Naive B cell (primary cell): ENCODE measurements around the gene BRSK2. TPM values are rescaled to one million over a fixed set of nuclear protein-coding genes. Genes with fewer than 3 reads are reported as not detected.
"Not testable (repeated sequence)": the region's sequence is repeated elsewhere in the genome, so short reads cannot be mapped to it uniquely, and the experiment has no call there.

ENCODE experiments used
- ATAC-seq, 2 donors: fragments of 150-1000 bp; cut with Tn5 transposase; 2 replicates each; pipeline ENCODE4 v1.10.0; 2021; ENCODE audit warnings: low read depth in 2 of 2, mild to moderate bottlenecking in 2 of 2, moderate library complexity in 2 of 2
- DNase-seq: peaks from one replicate; pipeline ENCODE4 v3.0.0; 2022
- H3K27ac Mint-ChIP-seq, 6 donors: one replicate each; pipeline ENCODE4 v1.8.0; 2020 to 2022; ENCODE audit warnings: mild to moderate bottlenecking in 6 of 6, mixed read lengths in 6 of 6, moderate library complexity in 5 of 6, inconsistent platforms in 2 of 6
- H3K27me3 Mint-ChIP-seq, 3 donors: one replicate each; pipeline ENCODE4 v1.8.0; 2021 to 2022; ENCODE audit warnings: mixed read lengths in 3 of 3, mild to moderate bottlenecking in 1 of 3
- H3K36me3 Mint-ChIP-seq, 2 donors: one replicate each; pipeline ENCODE4 v1.8.0; 2020 to 2022; ENCODE audit warnings: mixed read lengths in 2 of 2, inconsistent platforms in 1 of 2, mild to moderate bottlenecking in 1 of 2
- H3K4me1 Mint-ChIP-seq, 3 donors: one replicate each; pipeline ENCODE4 v1.8.0; 2020 to 2022; ENCODE audit warnings: mixed read lengths in 3 of 3, inconsistent platforms in 1 of 3, mild to moderate bottlenecking in 1 of 3, moderate library complexity in 1 of 3
- H3K4me3 Mint-ChIP-seq, 8 donors: one replicate each; pipeline ENCODE4 v1.8.0; 2020 to 2022; ENCODE audit warnings: mild to moderate bottlenecking in 8 of 8, mixed read lengths in 8 of 8, moderate library complexity in 8 of 8, inconsistent platforms in 2 of 8
- H3K9me3 Mint-ChIP-seq, 7 donors: one replicate each; pipeline ENCODE4 v1.8.0; 2020 to 2022; ENCODE audit warnings: mixed read lengths in 7 of 7, mild to moderate bottlenecking in 5 of 7, inconsistent platforms in 2 of 7, moderate library complexity in 1 of 7
- polyA plus RNA-seq, 6 donors: library from polyadenylated mRNA; unstranded; fragments of 300-500 nt; fragmentation: Illumina TruSeq; gene quantifications; one replicate each; pipeline ENCODE4 v1.2.3, GENCODE V29; 2021; ENCODE audit warnings: low read depth in 6 of 6

The BRSK2 gene
- polyA plus RNA-seq, 6 donors from 2014 or later, result 0.10 TPM; not detected in 4

DNA sequence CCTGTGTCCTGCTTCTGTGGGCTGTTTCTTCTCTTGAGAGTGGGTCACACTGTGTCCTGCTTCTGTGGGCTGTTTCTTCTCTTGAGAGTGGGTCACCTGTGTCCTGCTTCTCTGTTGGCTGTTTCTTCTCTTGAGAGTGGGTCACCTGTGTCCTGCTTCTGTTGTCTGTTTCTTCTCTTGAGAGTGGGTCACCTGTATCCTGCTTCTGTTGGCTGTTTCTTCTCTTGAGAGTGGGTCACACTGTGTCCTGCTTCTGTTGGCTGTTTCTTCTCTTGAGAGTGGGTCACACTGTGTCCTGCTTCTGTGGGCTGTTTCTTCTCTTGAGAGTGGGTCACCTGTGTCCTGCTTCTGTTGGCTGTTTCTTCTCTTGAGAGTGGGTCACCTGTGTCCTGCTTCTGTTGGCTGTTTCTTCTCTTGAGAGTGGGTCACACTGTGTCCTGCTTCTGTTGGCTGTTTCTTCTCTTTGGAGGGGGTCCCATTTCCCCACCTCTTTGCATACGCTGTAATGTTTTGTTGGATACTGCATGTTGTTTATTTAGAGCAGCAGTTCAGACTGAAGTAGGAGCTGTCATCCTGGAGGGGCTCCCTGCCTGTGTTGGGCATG is 28.6 kb downstream of the BRSK2 start:
- not testable (repeated sequence) for H3K27me3 Mint-ChIP-seq, H3K27ac Mint-ChIP-seq
- H3K9me3 Mint-ChIP-seq, result peaks cover 0 to 26% (median 15%) of the 10 kb centered on the region in 7 donors

DNA sequence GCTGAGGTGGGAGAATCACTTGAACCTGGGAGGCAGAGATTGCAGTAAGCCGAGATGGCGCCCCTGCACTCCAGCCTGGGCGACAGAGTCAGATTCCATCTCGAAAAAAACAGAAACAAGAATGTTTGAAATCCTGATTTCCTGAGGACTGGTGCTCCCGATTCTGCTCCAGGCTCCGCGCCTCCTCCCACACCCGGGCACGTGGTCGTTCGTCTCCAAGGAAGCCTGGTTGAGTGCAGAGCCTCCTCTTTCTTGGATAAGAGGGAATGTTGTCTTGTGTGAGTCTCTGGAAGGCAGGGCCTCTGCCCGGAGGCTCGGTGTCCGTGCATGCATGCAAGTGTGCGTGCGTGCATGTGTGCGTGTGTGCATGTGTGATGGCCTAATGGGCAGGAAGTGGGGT is 30.1 kb downstream of the BRSK2 start:
- Mint-ChIP-seq H3K27ac (no peak overlapping the region), H3K4me1 (no peaks in the 10 kb centered on the region), H3K9me3 (peaks cover 0 to 26% (median 15%) of the 10 kb centered on the region in 7 donors), H3K36me3 (peaks cover 0 to 8% of the 10 kb centered on the region in 2 donors), H3K4me3 (no peak overlapping the region), H3K27me3 (peaks cover 0 to 7% (median 0%) of the 10 kb centered on the region in 3 donors)
- DNase-seq (no peak), ATAC-seq (no peak)

More for the DNA sequence above, 28.6 kb downstream of the BRSK2 start:
- DNase-seq, H3K36me3 Mint-ChIP-seq, ATAC-seq, H3K4me3 Mint-ChIP-seq, H3K4me1 Mint-ChIP-seq: not testable (repeated sequence)

DNA sequence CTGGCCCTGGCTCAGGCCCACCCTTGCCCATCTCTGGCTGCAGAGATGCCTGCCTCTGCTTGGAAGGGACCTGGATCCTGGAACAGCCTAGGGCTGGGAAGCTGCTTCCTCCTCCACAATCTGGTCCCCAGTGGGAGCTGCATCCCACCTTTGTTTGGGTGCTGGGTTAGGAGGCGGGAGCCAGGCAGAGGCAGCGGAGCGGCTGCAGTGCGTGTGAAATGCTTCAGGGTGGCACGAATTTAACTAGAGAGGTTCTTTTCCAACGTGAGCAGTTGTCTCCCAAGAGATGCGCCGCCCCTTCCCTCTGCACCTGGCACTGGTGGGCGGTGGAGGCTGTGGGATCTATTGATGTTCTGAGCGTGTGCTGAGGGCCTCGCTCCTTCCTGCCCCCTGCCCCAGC is 31.6 kb downstream of the BRSK2 start:
- H3K4me1 Mint-ChIP-seq, result no peaks in the 10 kb centered on the region
- ATAC-seq, result no peak
- H3K9me3 Mint-ChIP-seq, result peaks cover 0 to 26% (median 15%) of the 10 kb centered on the region in 7 donors
- H3K4me3 Mint-ChIP-seq, result no peak overlapping the region
- no peak for DNase-seq
- H3K27ac Mint-ChIP-seq, result no peak overlapping the region
- H3K36me3 Mint-ChIP-seq, result peaks cover 0 to 8% of the 10 kb centered on the region in 2 donors
- H3K27me3 Mint-ChIP-seq, result peaks cover 0 to 7% (median 0%) of the 10 kb centered on the region in 3 donors

GRCh38 chr11:1422481-1422880 is 32.7 kb downstream of the BRSK2 start:
- Mint-ChIP-seq H3K9me3 (peaks cover 0 to 18% (median 13%) of the 10 kb centered on the region in 7 donors), H3K4me1 (no peaks in the 10 kb centered on the region), H3K4me3 (peak overlapping the region in 1 of 8 donors; percentile 6), H3K27ac (no peak overlapping the region), H3K27me3 (peaks cover 0 to 7% (median 0%) of the 10 kb centered on the region in 3 donors), H3K36me3 (peaks cover 0 to 8% of the 10 kb centered on the region in 2 donors)
- no peak for DNase-seq
- no peak for ATAC-seq

GRCh38 chr11:1422981-1423380 is 33.2 kb downstream of the BRSK2 start:
- Mint-ChIP-seq H3K27me3 (peaks cover 0 to 7% (median 0%) of the 10 kb centered on the region in 3 donors), H3K27ac (no peak overlapping the region), H3K4me1 (no peaks in the 10 kb centered on the region), H3K9me3 (peaks cover 0 to 18% (median 13%) of the 10 kb centered on the region in 7 donors), H3K4me3 (no peak overlapping the region), H3K36me3 (peaks cover 0 to 8% of the 10 kb centered on the region in 2 donors)
- ATAC-seq (no peak), DNase-seq (no peak)

DNA sequence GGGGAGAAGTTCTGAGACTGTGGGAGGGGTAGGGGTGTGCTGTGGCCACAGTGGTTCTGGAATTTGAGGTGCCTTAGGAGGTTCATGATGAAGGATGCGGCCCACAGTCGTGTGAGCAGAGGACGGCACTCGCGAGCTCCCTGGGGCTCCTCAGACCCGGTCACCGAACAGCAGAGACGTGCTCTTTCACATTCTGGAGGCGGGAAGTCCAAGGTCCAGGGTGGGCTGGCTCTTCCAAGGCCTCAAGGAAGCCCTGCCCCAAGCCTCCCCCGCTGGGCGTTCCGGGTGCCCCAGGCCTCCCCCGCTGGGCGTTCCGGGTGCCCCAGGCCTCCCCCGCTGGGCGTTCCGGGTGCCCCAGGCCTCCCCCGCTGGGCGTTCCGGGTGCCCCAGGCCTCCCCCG is 33.7 kb downstream of the BRSK2 start:
- H3K4me3 Mint-ChIP-seq, H3K27me3 Mint-ChIP-seq, H3K36me3 Mint-ChIP-seq, H3K4me1 Mint-ChIP-seq, H3K27ac Mint-ChIP-seq, ATAC-seq, DNase-seq: not testable (repeated sequence)
- peaks cover 0 to 18% (median 12%) of the 10 kb centered on the region in 7 donors for H3K9me3 Mint-ChIP-seq

- peaks cover 0 to 7% (median 0%) of the 10 kb centered on the region in 3 donors for H3K27me3 Mint-ChIP-seq
- H3K4me3 Mint-ChIP-seq, result no peak overlapping the region
- H3K27ac Mint-ChIP-seq, result no peak overlapping the region
- peaks cover 0 to 3% (median 0%) of the 10 kb centered on the region in 3 donors for H3K4me1 Mint-ChIP-seq
- no peak for DNase-seq
- H3K36me3 Mint-ChIP-seq, result no peaks in the 10 kb centered on the region
- no peak for ATAC-seq
- peaks cover 0 to 4% (median 1%) of the 10 kb centered on the region in 7 donors for H3K9me3 Mint-ChIP-seq
These were observed 35.3 kb downstream of the BRSK2 start for GRCh38 chr11:1425006-1425405.

DNA sequence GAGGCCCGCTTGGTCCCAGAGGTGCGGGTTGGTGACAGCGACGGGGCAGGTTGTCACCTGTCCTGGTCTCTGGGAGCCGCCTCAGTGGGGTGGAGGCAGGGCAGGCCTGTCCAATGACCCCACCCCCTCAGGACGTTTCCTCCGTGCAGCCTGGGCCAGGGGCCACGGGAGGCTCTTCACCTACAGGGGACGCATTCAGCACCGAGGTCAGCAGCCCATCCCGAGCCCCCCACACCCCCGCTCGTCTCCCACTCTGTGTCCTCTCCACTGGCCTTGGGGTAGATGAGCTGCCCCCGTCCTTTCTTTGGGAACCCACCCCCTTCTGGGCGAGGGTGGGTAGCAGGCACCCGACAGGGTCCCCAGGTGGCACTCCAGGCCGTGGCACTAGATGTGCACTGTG is 35.7 kb downstream of the BRSK2 start:
- H3K36me3 Mint-ChIP-seq, result no peaks in the 10 kb centered on the region
- H3K4me3 Mint-ChIP-seq, result no peak overlapping the region
- DNase-seq, result no peak
- ATAC-seq, result no peak
- H3K27ac Mint-ChIP-seq, result peak overlapping the region in 1 of 6 donors; percentile 45
- H3K4me1 Mint-ChIP-seq, result peaks cover 0 to 3% (median 0%) of the 10 kb centered on the region in 3 donors
- H3K27me3 Mint-ChIP-seq, result peaks cover 0 to 7% (median 0%) of the 10 kb centered on the region in 3 donors
- H3K9me3 Mint-ChIP-seq, result peaks cover 0 to 4% (median 0%) of the 10 kb centered on the region in 7 donors

DNA sequence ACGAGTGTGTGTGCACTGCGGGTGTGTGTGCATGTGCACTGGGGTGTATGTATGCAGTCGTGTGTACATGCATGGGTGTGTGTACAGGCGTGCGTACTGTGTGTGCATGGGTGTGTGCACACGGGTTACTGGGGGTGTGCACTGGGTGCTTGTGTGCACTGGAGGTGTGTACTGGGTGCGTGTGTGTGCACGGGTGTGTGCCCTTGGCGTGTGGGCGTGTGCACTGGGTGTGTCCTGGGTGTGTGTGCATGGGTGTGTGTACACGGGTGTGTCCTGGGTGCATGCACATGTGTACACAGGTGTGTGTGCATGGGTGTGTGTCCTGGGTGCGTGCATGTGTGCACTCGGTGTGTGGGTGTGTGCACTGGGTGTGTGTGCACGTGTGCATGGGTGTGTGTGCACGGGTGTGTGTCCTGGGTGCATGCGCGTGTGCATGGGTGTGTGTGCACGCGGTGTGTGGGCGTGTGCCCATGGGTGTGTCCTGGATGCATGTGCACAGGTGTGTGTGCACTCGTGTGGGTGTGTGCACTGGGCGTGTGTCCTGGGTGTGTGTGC is 39.1 kb downstream of the BRSK2 start:
- no peak overlapping the region for H3K4me3 Mint-ChIP-seq
- peaks cover 0 to 3% (median 0%) of the 10 kb centered on the region in 3 donors for H3K4me1 Mint-ChIP-seq
- H3K36me3 Mint-ChIP-seq, result no peaks in the 10 kb centered on the region
- no peak overlapping the region for H3K27ac Mint-ChIP-seq
- DNase-seq, result no peak
- peaks cover 0 to 4% (median 0%) of the 10 kb centered on the region in 7 donors for H3K9me3 Mint-ChIP-seq
- no peak for ATAC-seq
- H3K27me3 Mint-ChIP-seq, result no peaks in the 10 kb centered on the region

DNA sequence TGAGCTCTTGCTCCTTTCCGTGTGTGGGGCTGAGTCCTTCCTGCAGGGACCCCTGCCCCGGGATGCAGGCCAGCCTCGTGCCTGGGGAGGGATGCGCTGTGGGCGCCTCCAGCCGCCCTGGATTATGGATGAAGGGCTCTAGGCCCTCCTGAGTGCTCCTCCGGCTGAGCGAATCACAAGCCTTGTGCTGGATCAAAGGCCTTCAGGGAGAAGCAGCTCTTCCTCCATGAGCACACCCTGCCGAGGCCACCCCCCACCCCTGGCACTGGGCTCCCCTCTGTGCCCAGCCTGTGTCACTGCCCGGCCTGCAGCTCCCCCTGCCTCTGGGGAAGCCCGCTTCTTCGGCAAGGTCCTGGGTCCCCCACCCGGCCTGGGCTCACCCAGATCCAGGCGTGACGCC is 43.8 kb downstream of the BRSK2 start:
- no peak overlapping the region for H3K4me3 Mint-ChIP-seq
- H3K36me3 Mint-ChIP-seq, result no peaks in the 10 kb centered on the region
- no peak overlapping the region for H3K27ac Mint-ChIP-seq
- peaks cover 0 to 5% (median 0%) of the 10 kb centered on the region in 3 donors for H3K27me3 Mint-ChIP-seq
- H3K4me1 Mint-ChIP-seq, result peaks cover 0 to 2% (median 0%) of the 10 kb centered on the region in 3 donors
- no peak for ATAC-seq
- peaks cover 0 to 4% (median 0%) of the 10 kb centered on the region in 7 donors for H3K9me3 Mint-ChIP-seq
- no peak for DNase-seq

- H3K4me1 Mint-ChIP-seq, result no peaks in the 10 kb centered on the region
These were observed 44.4 kb downstream of the BRSK2 start for GRCh38 chr11:1433977-1434640.

GRCh38 chr11:1435479-1435819 is 45.7 kb downstream of the BRSK2 start:
- H3K27me3 Mint-ChIP-seq, H3K27ac Mint-ChIP-seq, DNase-seq, H3K36me3 Mint-ChIP-seq, ATAC-seq, H3K4me3 Mint-ChIP-seq, H3K9me3 Mint-ChIP-seq, H3K4me1 Mint-ChIP-seq: not testable (repeated sequence)

More at GRCh38 chr11:1433977-1434640, 44.4 kb downstream of the BRSK2 start:
- DNase-seq, result no peak
- H3K4me3 Mint-ChIP-seq, result peak overlapping the region in 1 of 8 donors; percentile 35
- no peaks in the 10 kb centered on the region for H3K36me3 Mint-ChIP-seq
- H3K9me3 Mint-ChIP-seq, result no peaks in the 10 kb centered on the region
- no peak for ATAC-seq
- no peak overlapping the region for H3K27ac Mint-ChIP-seq
- peaks cover 0 to 5% (median 0%) of the 10 kb centered on the region in 3 donors for H3K27me3 Mint-ChIP-seq

DNA sequence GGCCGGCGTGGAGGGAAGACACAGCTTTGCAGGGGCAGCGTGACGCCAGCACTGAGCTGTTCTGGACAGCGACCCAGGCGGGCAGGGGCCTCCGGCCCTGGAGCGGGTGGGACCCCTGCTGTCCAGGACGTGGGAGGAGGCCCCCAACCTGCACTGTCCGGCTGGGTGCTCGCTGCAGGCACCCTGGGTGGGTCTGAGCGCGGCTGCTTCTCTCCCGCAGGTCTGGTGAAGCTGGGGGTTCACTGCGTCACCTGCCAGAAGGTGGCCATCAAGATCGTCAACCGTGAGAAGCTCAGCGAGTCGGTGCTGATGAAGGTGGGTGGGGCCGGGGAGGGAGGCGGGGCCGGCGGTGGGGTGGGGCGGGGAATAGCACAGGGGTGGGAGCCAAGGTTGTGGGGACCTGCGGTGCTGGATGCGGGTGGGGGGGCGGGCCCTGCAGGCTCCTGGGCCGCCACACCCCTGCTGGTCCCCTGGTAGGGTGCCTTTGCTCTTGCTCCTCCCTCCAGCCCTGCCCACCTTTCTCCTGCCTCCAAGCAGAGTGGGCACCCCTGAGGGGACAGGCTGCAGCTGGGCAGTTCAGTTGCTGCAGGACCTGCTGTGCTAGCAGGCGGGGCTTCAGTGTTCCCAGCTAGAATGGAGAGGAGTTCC is 46.2 kb downstream of the BRSK2 start:
- Mint-ChIP-seq H3K36me3 (no peaks in the 10 kb centered on the region), H3K9me3 (no peaks in the 10 kb centered on the region), H3K27me3 (peaks cover 0 to 10% (median 0%) of the 10 kb centered on the region in 3 donors), H3K4me1 (no peaks in the 10 kb centered on the region), H3K4me3 (no peak overlapping the region), H3K27ac (no peak overlapping the region)
- peak in 1 of 2 donors; percentile 28 for ATAC-seq
- DNase-seq, result no peak
